Esophagus squamous epithelium (tissue), 4 donors: ENCODE results near the gene CD6.

Experiments
- CTCF ChIP-seq, 6 experiments: fragments of 450-650 bp in 4 of 6; fragments of 200-600 bp in 2 of 6; sonication (generic) in 2 of 6; IDR thresholded peaks; one replicate each; pipeline ENCODE4 v1.5.1; 2016 to 2019; ENCODE audit warnings: antibody characterized with exemption in 6 of 6, mild to moderate bottlenecking in 4 of 6, moderate library complexity in 4 of 6
- POLR2A ChIP-seq, 4 donors: fragments of 450-650 bp; IDR thresholded peaks; one replicate each; pipeline ENCODE4 v1.6.1; 2017; ENCODE audit warnings: antibody characterized with exemption in 4 of 4, mild to moderate bottlenecking in 4 of 4, moderate library complexity in 3 of 4

GRCh38 chr11:61069427-61069826 lies 97.9 kb downstream of the CD6 start:
- no peak for TF ChIP-seq CTCF (IDR thresholded peaks at IDR 0.05)
- TF ChIP-seq POLR2A (IDR thresholded peaks at IDR 0.05): no peak
